HEK293 (cell line): ENCODE results near the gene COBL.

Experiments
- EGR2 ChIP-seq: fragments of 450-650 bp; formaldehyde crosslinking; IDR thresholded peaks from 2 replicates; pipeline ENCODE4 v1.5.1; 2016; ENCODE audit warnings: low read depth, missing biosample characterization, missing genetic modification characterization
- HOXC10 ChIP-seq: sonication (generic); formaldehyde crosslinking; IDR thresholded peaks from 2 replicates; pipeline ENCODE4 v1.8.1; 2023; ENCODE audit warnings: mild to moderate bottlenecking, missing genetic modification reagents
- PRDM1 ChIP-seq: fragments of 450-650 bp; formaldehyde crosslinking; IDR thresholded peaks from 2 replicates; pipeline ENCODE4; 2016; ENCODE audit warnings: missing biosample characterization, missing genetic modification characterization
- ZFP37 ChIP-seq: fragments of 450-650 bp; formaldehyde crosslinking; IDR thresholded peaks from 2 replicates; pipeline ENCODE4 v1.5.1; 2016; ENCODE audit warnings: missing biosample characterization, missing genetic modification characterization
- ZNF292 ChIP-seq: fragments of 450-650 bp; formaldehyde crosslinking; IDR thresholded peaks from 2 replicates; pipeline ENCODE4 v1.5.1; 2016; ENCODE audit warnings: low read depth, missing biosample characterization, missing genetic modification characterization, borderline replicate concordance
- ZNF670 ChIP-seq: fragments of 450-650 bp; formaldehyde crosslinking; IDR thresholded peaks from 2 replicates; pipeline ENCODE4 v1.5.1; 2016; ENCODE audit warnings: missing biosample characterization, missing genetic modification characterization, low read depth
- TF ChIP-seq, protein P1 (sequence below): fragments of 450-650 bp; formaldehyde crosslinking; IDR thresholded peaks from 2 replicates; pipeline ENCODE4 v1.5.1; 2016; ENCODE audit warnings: missing biosample characterization, missing genetic modification characterization
- TF ChIP-seq, protein P2 (sequence below): fragments of 450-650 bp; formaldehyde crosslinking; IDR thresholded peaks from 2 replicates; pipeline ENCODE4 v1.5.1; 2016; ENCODE audit warnings: missing biosample characterization, missing genetic modification characterization, low read depth

DNA sequence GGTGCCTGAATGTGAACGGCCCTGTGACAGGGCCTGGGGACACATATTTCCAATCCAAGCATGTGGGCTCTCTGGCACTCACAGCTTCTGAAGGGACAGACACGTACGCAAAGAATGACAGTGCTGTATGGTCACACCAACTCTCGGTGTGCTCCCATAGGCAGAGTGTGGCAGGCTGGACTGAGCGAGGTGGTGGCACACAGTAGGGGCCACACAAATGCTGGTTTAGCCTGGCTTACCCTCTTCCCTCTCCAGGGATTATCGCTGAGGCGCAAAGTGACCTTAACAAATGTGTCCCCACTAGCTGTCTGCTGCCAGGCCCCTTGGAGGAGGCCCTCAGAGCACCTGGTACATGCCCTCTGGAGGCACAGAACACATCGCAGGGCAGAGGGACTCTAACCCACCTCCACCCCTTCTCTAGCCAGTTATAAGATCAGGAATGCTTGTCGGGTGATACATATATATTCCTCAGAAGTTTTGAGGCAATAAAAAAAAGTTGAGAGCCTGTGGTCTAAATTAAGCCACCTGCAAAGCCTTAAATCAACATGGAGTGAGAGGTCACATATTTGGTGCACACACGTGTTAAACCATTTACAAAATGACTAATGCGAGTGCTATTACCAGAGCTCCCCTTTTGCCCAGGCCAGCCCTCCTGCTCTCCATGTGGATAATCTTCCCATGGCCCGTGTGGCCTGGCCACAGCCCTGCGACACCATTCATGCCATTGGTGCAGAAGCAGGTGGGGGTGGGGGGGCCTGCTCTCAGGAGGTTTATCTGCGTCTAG lies 271.1 kb downstream of the COBL start:
- TF ChIP-seq ZFP37 (tag by site-specific recombination) (no peak), ZNF292 (tag by site-specific recombination) (no peak), PRDM1 (tag by site-specific recombination) (no peak), HOXC10 (CRISPR knock-in tag) (no peak), EGR2 (tag by site-specific recombination) (no peak), ZNF670 (tag by site-specific recombination) (no peak)
- TF ChIP-seq, protein P1, sequence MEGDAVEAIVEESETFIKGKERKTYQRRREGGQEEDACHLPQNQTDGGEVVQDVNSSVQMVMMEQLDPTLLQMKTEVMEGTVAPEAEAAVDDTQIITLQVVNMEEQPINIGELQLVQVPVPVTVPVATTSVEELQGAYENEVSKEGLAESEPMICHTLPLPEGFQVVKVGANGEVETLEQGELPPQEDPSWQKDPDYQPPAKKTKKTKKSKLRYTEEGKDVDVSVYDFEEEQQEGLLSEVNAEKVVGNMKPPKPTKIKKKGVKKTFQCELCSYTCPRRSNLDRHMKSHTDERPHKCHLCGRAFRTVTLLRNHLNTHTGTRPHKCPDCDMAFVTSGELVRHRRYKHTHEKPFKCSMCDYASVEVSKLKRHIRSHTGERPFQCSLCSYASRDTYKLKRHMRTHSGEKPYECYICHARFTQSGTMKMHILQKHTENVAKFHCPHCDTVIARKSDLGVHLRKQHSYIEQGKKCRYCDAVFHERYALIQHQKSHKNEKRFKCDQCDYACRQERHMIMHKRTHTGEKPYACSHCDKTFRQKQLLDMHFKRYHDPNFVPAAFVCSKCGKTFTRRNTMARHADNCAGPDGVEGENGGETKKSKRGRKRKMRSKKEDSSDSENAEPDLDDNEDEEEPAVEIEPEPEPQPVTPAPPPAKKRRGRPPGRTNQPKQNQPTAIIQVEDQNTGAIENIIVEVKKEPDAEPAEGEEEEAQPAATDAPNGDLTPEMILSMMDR (tag by site-specific recombination), result no peak
- TF ChIP-seq, protein P2, sequence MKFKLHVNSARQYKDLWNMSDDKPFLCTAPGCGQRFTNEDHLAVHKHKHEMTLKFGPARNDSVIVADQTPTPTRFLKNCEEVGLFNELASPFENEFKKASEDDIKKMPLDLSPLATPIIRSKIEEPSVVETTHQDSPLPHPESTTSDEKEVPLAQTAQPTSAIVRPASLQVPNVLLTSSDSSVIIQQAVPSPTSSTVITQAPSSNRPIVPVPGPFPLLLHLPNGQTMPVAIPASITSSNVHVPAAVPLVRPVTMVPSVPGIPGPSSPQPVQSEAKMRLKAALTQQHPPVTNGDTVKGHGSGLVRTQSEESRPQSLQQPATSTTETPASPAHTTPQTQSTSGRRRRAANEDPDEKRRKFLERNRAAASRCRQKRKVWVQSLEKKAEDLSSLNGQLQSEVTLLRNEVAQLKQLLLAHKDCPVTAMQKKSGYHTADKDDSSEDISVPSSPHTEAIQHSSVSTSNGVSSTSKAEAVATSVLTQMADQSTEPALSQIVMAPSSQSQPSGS (tag by site-specific recombination), result no peak
